Adrenal gland (tissue), 12 donors: ENCODE measurements around the gene CFAP65. TPM values are rescaled to one million over a fixed set of nuclear protein-coding genes. Genes with fewer than 3 reads are reported as not detected.

Experiments
- DNase-seq, 7 donors: peaks; one replicate each; pipeline ENCODE4 v3.0.0-alpha.2; 2019 to 2020
- H3K27ac ChIP-seq, 5 donors: fragments of 200-600 bp; sonication (generic) in 4 of 5; 1 replicate in 3 of 5; 2 replicates in 2 of 5; pipeline versions ENCODE4 v1.5.1 to v1.8.0; 2016 to 2020; ENCODE audit warnings: mild to moderate bottlenecking in 1 of 5
- H3K27me3 ChIP-seq: fragments of 200-600 bp; 2 replicates; pipeline ENCODE4 v1.8.0; 2021
- H3K36me3 ChIP-seq, 2 donors: fragments of 200-600 bp; replicated peaks in 1 of 2; 1 replicate in 1 of 2; 2 replicates in 1 of 2; pipeline versions ENCODE4 v1.5.1 to v1.8.0; 2018 to 2022
- H3K4me1 ChIP-seq, 2 donors: fragments of 200-600 bp; replicated peaks in 1 of 2; 1 replicate in 1 of 2; 2 replicates in 1 of 2; pipeline versions ENCODE4 v1.5.1 to v1.8.0; 2018 to 2021
- H3K4me3 ChIP-seq, 4 donors: fragments of 200-600 bp; sonication (generic) in 3 of 4; one replicate each; pipeline ENCODE4 v1.5.1; 2016 to 2018
- H3K9me3 ChIP-seq, 3 donors: fragments of 200-600 bp; sonication (generic) in 1 of 3; replicated peaks in 1 of 3; 1 replicate in 2 of 3; 2 replicates in 1 of 3; pipeline versions ENCODE4 v1.5.1 to v1.8.0; 2016 to 2021
- CTCF ChIP-seq, 6 experiments: fragments of 450-650 bp in 4 of 6; fragments of 200-600 bp in 2 of 6; sonication (generic) in 1 of 6; IDR thresholded peaks; 1 replicate in 5 of 6; 2 replicates in 1 of 6; pipeline versions ENCODE4 v1.5.1 to v1.8.0; 2016 to 2021; ENCODE audit warnings: antibody characterized with exemption in 6 of 6, mild to moderate bottlenecking in 2 of 6, moderate library complexity in 1 of 6
- POLR2A ChIP-seq, 2 donors: fragments of 450-650 bp; IDR thresholded peaks; one replicate each; pipeline ENCODE4 v1.6.1; 2017; ENCODE audit warnings: antibody characterized with exemption in 2 of 2, mild to moderate bottlenecking in 2 of 2, moderate library complexity in 1 of 2
- WGBS, 4 donors: extraction: QIAGEN DNeasy Blood & Tissue Kit in 2 of 4; methylation state at CpG; one replicate each; pipeline versions ENCODE4 v1.1.5 to v1.1.7; 2013 to 2017; 5-methylcytosine and 5-hydroxymethylcytosine counted together
- intact Hi-C, 2 donors: fragments of 100-400 bp; cut with DNase I; formaldehyde crosslinking; loops; one replicate each; pipeline versions ENCODE4 v1.14.1 to v1.15.0; 2022 to 2023
- polyA plus RNA-seq, 3 donors: library from polyadenylated mRNA; stranded (reverse); fragments of 200-250 nt in 2 of 3; fragments of 350-450 nt in 1 of 3; fragmentation: Illumina TruSeq in 1 of 3; extraction: RNeasy Lipid Tissue Mini Kit (QIAGEN cat#74804) in 1 of 3; gene quantifications; one replicate each; pipeline ENCODE4 v1.2.3, GENCODE V29; 2013 to 2014
- total RNA-seq, 9 donors: library from RNA; depleted of rRNA in 4 of 9; stranded (reverse); fragments of >200 nt in 4 of 9; fragments of 120-200 nt in 1 of 9; fragmentation: NEBNext Ultra II Directional in 1 of 9; extraction: Animal tissue kit (Norgen Biotek cat#: 25700) in 1 of 9; gene quantifications; one replicate each; pipeline versions ENCODE4 v1.1.0 to v1.2.4, GENCODE V29; 2013 to 2023
- donor health status: healthy with polysubstance abuse.
- donor health status: Bipolar disorder and iron deficiency.
- donor health status: DM: yes; HTN: yes; CAD: no.
- donor health status: DM: no; HTN: no; CAD: no.
- donor health status: DM: no; HTN: no; CAD: no.
- donor health status: DM: yes; HTN: yes; CAD: no.

The CFAP65 gene
- total and polyA plus RNA-seq, 12 donors = 0.04 to 0.16 (median 0.06) TPM; not detected in 7

DNA sequence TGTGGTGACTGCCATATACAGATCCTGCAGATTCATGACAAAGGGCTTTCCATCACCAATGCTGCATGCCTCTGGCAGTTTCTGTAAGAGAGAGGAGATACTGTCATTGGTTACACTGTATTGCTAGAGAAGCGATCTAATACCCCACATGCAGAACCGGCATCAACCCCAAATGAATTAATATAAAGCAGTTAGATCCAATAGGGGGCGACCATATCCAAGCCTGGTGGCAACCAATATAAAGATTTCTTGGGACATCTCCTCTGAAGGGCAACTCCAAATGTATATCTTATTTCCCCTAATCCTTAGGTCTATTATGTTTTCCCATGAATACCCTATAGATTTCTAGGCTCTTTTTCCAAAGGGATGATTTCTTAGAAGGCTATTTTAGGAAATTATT lies 36.8 kb upstream of the CFAP65 start:
- H3K4me1 ChIP-seq = no peaks in the 10 kb centered on the region
- no peaks in the 10 kb centered on the region for H3K9me3 ChIP-seq
- 85 to 92% (median 89%) methylated on average over 3 of the region's 3 CpGs for WGBS, 4 donors
- intact Hi-C loops = loop anchor here in 1 of 2 donors (5.0 kb wide), 2 partner anchors 39 to 79 kb away; no protein-coding TSS in a partner anchor
- H3K27me3 ChIP-seq = no peaks in the 10 kb centered on the region
- H3K4me3 ChIP-seq = no peak overlapping the region
- no peak for TF ChIP-seq CTCF (IDR thresholded peaks at IDR 0.05)
- TF ChIP-seq POLR2A (IDR thresholded peaks at IDR 0.05) = no peak
- H3K36me3 ChIP-seq = peaks cover 0 to 21% of the 10 kb centered on the region in 2 donors
- no peak overlapping the region for H3K27ac ChIP-seq
- DNase-seq = no peak

DNA sequence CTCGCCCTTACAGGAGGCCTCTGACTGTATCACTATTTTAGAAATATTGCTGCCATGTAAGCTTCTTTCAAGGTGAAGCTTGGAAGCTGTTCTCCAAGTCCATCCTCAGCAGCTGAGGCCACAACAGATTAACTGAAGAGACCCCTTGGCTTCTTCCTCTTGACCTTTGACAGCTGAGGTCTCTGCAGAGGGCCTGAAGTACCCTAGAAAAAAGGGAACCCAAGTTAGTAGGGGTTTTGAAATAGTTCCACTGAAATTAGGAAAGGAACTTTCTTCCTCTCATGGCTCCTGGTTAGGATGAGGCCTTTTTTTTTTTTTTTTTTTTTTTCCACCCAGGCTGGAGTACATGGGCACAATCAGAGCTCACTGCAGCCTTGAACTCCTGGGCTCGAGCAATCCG lies 34.9 kb upstream of the CFAP65 start:
- Histone ChIP-seq H3K9me3 (no peaks in the 10 kb centered on the region), H3K4me1 (no peaks in the 10 kb centered on the region), H3K4me3 (no peak overlapping the region), H3K36me3 (peaks cover 0 to 21% of the 10 kb centered on the region in 2 donors), H3K27ac (no peak overlapping the region), H3K27me3 (no peaks in the 10 kb centered on the region)
- intact Hi-C loops = loop anchor here in 1 of 2 donors (5.0 kb wide), 2 partner anchors 41 to 81 kb away; no protein-coding TSS in a partner anchor
- DNase-seq = no peak
- TF ChIP-seq POLR2A (IDR thresholded peaks at IDR 0.05) (no peak), CTCF (IDR thresholded peaks at IDR 0.05) (no peak)
- WGBS, 4 donors = 61 to 82% (median 68%) methylated on average over 3 of the region's 3 CpGs

- Histone ChIP-seq H3K27me3 (no peaks in the 10 kb centered on the region), H3K4me3 (no peak overlapping the region), H3K27ac (no peak overlapping the region), H3K9me3 (no peaks in the 10 kb centered on the region), H3K36me3 (peaks cover 0 to 21% of the 10 kb centered on the region in 2 donors), H3K4me1 (no peaks in the 10 kb centered on the region)
- 55 to 60% (median 58%) methylated on average over 14 of the region's 14 CpGs for WGBS, 4 donors
- DNase-seq = peak; percentile 36 to 70 (median 61)
- intact Hi-C loops = no loop called here
- TF ChIP-seq CTCF (IDR thresholded peaks at IDR 0.05) = peak; percentile 47 to 62 (median 55)
- no peak for TF ChIP-seq POLR2A (IDR thresholded peaks at IDR 0.05)
These were observed 32.3 kb upstream of the CFAP65 start for GRCh38 chr2:219073413-219074129.

DNA sequence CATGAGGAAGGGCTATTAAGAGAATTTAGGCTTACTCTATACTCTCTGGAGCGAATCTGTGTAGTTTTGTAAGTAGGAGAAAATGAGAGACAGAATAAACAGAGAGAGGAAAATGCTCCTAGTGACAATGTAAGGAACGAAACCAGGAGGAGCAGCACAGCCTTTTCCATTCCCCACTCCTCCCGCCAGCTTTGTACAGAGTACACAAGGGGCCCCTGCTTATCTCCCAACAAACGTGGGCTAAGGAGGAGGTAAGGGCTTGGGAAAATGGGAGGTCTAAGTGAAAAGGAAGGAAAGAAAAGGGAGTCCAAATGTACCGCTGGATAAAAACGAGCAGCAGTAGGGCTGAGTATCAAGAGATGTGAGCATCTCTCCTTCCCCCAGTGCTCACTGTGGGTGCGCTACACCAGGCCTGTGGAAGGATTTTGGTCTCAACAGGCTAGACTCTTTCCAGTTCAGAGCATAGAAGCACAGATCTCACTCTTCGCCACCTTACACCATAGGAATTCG lies 31.5 kb upstream of the CFAP65 start:
- Histone ChIP-seq H3K4me3 (no peak overlapping the region), H3K36me3 (peaks cover 0 to 21% of the 10 kb centered on the region in 2 donors), H3K27ac (no peak overlapping the region), H3K9me3 (no peaks in the 10 kb centered on the region), H3K4me1 (no peaks in the 10 kb centered on the region), H3K27me3 (no peaks in the 10 kb centered on the region)
- DNase-seq = no peak
- 89 to 93% (median 90%) methylated on average over 9 of the region's 9 CpGs for WGBS, 4 donors
- intact Hi-C loops = no loop called here
- TF ChIP-seq POLR2A (IDR thresholded peaks at IDR 0.05) (no peak), CTCF (IDR thresholded peaks at IDR 0.05) (no peak)
